GM23338 (cell line): ENCODE data around the gene KLHDC8A. TPM values are rescaled to one million over a fixed set of nuclear protein-coding genes. Genes with fewer than 3 reads are reported as not detected.

Source experiments
- ATAC-seq: fragments of 200-7000 bp; cut with Tn5 transposase; 3 replicates; pipeline ENCODE4 v1.9.1; 2020
- DNase-seq: peaks from one replicate; pipeline ENCODE4 v3.0.0-alpha.2; 2015; ENCODE audit warnings: low spot score
- H2AFZ ChIP-seq: fragments of 200-600 bp; sonication (generic); 2 replicates; pipeline ENCODE4 v1.8.0; 2016; ENCODE audit warnings: antibody characterized with exemption, mild to moderate bottlenecking, moderate library complexity
- H3F3A ChIP-seq: fragments of 200-600 bp; sonication (generic); replicated peaks from 2 replicates; pipeline ENCODE4 v1.8.0; 2017; ENCODE audit warnings: antibody characterized with exemption, mixed run types, low read depth
- H3K27ac ChIP-seq: fragments of 200-600 bp; sonication (generic); 2 replicates; pipeline ENCODE4 v1.6.1; 2016; ENCODE audit warnings: low read depth
- H3K27me3 ChIP-seq: fragments of 200-600 bp; sonication (generic); 2 replicates; pipeline ENCODE4 v1.8.0; 2016; ENCODE audit warnings: mild to moderate bottlenecking, mixed run types, moderate library complexity; ENCODE audit not compliant: insufficient read depth
- H3K36me3 ChIP-seq: fragments of 200-600 bp; sonication (generic); 2 replicates; pipeline ENCODE4 v1.8.0; 2016; ENCODE audit warnings: mild to moderate bottlenecking; ENCODE audit not compliant: insufficient read depth
- H3K4me1 ChIP-seq: fragments of 200-600 bp; sonication (generic); 2 replicates; pipeline ENCODE4 v1.8.0; 2016; ENCODE audit warnings: mild to moderate bottlenecking, moderate library complexity; ENCODE audit not compliant: insufficient read depth
- H3K4me2 ChIP-seq: fragments of 200-600 bp; sonication (generic); 2 replicates; pipeline ENCODE4 v1.7.1; 2017; ENCODE audit warnings: mixed run types
- H3K4me3 ChIP-seq: fragments of 200-600 bp; sonication (generic); 2 replicates; pipeline ENCODE4 v1.6.1; 2016; ENCODE audit warnings: mixed run types
- H3K79me2 ChIP-seq: fragments of 200-600 bp; sonication (generic); replicated peaks from 2 replicates; pipeline ENCODE4 v1.8.0; 2017; ENCODE audit warnings: mild to moderate bottlenecking; ENCODE audit not compliant: insufficient read depth
- H3K9me2 ChIP-seq: fragments of 200-600 bp; sonication (generic); 2 replicates; pipeline ENCODE4 v1.8.0; 2017; ENCODE audit not compliant: insufficient read depth
- H4K20me1 ChIP-seq: fragments of 200-600 bp; sonication (generic); replicated peaks from 2 replicates; pipeline ENCODE4 v1.8.0; 2017; ENCODE audit warnings: mild to moderate bottlenecking; ENCODE audit not compliant: insufficient read depth
- H3K27ac Mint-ChIP-seq: 2 replicates; pipeline ENCODE4 v1.8.0; 2020; ENCODE audit warnings: inconsistent platforms, mild to moderate bottlenecking, moderate library complexity, mixed read lengths
- H3K27me3 Mint-ChIP-seq: 3 replicates; pipeline ENCODE4 v1.8.0; 2022; ENCODE audit warnings: low read depth, mild to moderate bottlenecking, moderate library complexity, mixed read lengths, inconsistent platforms; ENCODE audit not compliant: insufficient read depth, poor library complexity
- H3K36me3 Mint-ChIP-seq: 3 replicates; pipeline ENCODE4 v1.8.0; 2021; ENCODE audit warnings: low read depth, mild to moderate bottlenecking, inconsistent platforms, moderate library complexity, mixed read lengths
- H3K4me1 Mint-ChIP-seq: 3 replicates; pipeline ENCODE4 v1.8.0; 2020; ENCODE audit warnings: mild to moderate bottlenecking, inconsistent platforms, mixed read lengths
- H3K4me3 Mint-ChIP-seq: 3 replicates; pipeline ENCODE4 v1.8.0; 2021; ENCODE audit warnings: moderate library complexity, mild to moderate bottlenecking, inconsistent platforms, mixed read lengths
- H3K9me3 Mint-ChIP-seq: 3 replicates; pipeline ENCODE4 v1.8.0; 2020; ENCODE audit warnings: moderate library complexity, mild to moderate bottlenecking, inconsistent platforms, mixed read lengths
- EZH2phosphoT487 ChIP-seq: fragments of 200-600 bp; sonication (generic); IDR thresholded peaks from one replicate; pipeline ENCODE4 v1.8.1; 2018; ENCODE audit warnings: antibody characterized with exemption; ENCODE audit not compliant: unreplicated experiment
- JUNB ChIP-seq: IDR thresholded peaks from one replicate; pipeline ENCODE4 v1.6.1; 2016; ENCODE audit warnings: antibody characterized with exemption; ENCODE audit not compliant: unreplicated experiment
- NANOG ChIP-seq: IDR thresholded peaks from 2 replicates; pipeline ENCODE4 v1.6.1; 2016; ENCODE audit warnings: antibody characterized with exemption, borderline replicate concordance
- POLR2AphosphoS5 ChIP-seq: IDR thresholded peaks from 2 replicates; pipeline ENCODE4 v1.6.1; 2016; ENCODE audit warnings: antibody characterized with exemption, low read depth
- STAT1 ChIP-seq: IDR thresholded peaks from one replicate; pipeline ENCODE4 v1.6.1; 2016; ENCODE audit warnings: antibody characterized with exemption; ENCODE audit not compliant: unreplicated experiment
- polyA plus RNA-seq: library from polyadenylated mRNA; unstranded; fragments of >200 nt; fragmentation: Nextera tagmentation; extraction: Ambion mirVana; gene quantifications from 2 replicates; pipeline ENCODE4 v1.2.1, GENCODE V29; 2016
- total RNA-seq: library from RNA; depleted of rRNA; stranded (reverse); fragments of >200 nt; shearing (Covaris generic); gene quantifications from 2 replicates; pipeline ENCODE4 v1.2.3, GENCODE V29; 2014
- TF ChIP-seq, protein P1 (sequence below): IDR thresholded peaks from one replicate; pipeline ENCODE4 v1.6.1; 2018; ENCODE audit warnings: antibody characterized with exemption; ENCODE audit not compliant: unreplicated experiment
- TF ChIP-seq, protein P2 (sequence below): IDR thresholded peaks from 2 replicates; pipeline ENCODE4 v1.6.1; 2016; ENCODE audit warnings: antibody characterized with exemption
- TF ChIP-seq, protein P3 (sequence below), 2 experiments: fragments of 200-600 bp in 1 of 2; sonication (generic) in 1 of 2; conservative IDR thresholded peaks; 2 replicates each; pipeline versions ENCODE4 v1.5.1 to v1.6.1; 2016 to 2017; ENCODE audit warnings: antibody characterized with exemption in 2 of 2, low read depth in 2 of 2, mild to moderate bottlenecking in 2 of 2, moderate library complexity in 1 of 2
- TF ChIP-seq, protein P4 (sequence below): fragments of 250-450 bp; sonication (Bioruptor Pico); IDR thresholded peaks from 2 replicates; pipeline ENCODE4 v1.5.0; 2020; ENCODE audit warnings: mild to moderate bottlenecking, moderate library complexity

KLHDC8A gene
- total and polyA plus RNA-seq, 2 experiments from 2014 or later: 1.7 to 2.8 TPM

DNA sequence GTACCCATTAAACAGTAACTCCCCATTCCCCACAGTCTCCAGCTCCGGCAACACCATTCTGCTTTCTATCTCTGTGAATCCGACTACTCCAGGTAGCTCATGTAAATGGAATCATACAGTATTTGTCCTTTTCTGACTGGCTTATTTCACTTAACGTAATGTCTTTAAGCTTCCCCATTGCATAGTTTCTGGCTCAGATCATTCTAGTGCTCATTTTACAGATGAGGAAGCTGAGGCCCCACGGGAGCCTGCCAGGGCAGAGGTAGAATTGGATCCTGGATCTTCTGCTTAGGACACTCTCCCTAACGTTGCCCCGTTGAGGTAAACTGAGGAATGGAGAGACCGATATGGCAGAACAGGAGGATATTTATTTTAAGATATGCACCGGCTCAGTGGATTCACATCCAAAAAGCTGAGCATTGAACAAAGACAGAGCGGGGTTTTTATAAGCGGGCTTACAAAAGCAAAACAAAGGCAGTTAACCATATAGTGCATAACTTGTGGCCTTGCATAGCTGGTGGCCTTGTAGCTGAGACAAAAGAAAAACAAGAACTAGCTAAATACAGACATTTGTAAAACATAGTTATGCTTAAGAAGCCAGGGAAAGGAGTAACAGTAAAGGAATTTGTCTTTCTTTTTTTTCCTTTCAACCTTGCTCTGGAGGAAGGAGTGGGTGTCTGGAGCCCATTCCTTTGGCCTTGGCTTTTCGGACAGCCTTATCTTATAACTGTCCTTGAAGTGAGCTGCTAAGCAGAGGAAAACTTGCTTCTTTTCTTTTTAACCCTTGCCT lies 15.3 kb upstream of the KLHDC8A start (continued):
- no peak for TF ChIP-seq POLR2AphosphoS5
- no peak for TF ChIP-seq NANOG
- TF ChIP-seq, protein P1, sequence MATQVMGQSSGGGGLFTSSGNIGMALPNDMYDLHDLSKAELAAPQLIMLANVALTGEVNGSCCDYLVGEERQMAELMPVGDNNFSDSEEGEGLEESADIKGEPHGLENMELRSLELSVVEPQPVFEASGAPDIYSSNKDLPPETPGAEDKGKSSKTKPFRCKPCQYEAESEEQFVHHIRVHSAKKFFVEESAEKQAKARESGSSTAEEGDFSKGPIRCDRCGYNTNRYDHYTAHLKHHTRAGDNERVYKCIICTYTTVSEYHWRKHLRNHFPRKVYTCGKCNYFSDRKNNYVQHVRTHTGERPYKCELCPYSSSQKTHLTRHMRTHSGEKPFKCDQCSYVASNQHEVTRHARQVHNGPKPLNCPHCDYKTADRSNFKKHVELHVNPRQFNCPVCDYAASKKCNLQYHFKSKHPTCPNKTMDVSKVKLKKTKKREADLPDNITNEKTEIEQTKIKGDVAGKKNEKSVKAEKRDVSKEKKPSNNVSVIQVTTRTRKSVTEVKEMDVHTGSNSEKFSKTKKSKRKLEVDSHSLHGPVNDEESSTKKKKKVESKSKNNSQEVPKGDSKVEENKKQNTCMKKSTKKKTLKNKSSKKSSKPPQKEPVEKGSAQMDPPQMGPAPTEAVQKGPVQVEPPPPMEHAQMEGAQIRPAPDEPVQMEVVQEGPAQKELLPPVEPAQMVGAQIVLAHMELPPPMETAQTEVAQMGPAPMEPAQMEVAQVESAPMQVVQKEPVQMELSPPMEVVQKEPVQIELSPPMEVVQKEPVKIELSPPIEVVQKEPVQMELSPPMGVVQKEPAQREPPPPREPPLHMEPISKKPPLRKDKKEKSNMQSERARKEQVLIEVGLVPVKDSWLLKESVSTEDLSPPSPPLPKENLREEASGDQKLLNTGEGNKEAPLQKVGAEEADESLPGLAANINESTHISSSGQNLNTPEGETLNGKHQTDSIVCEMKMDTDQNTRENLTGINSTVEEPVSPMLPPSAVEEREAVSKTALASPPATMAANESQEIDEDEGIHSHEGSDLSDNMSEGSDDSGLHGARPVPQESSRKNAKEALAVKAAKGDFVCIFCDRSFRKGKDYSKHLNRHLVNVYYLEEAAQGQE: no peak
- TF ChIP-seq, protein P2, sequence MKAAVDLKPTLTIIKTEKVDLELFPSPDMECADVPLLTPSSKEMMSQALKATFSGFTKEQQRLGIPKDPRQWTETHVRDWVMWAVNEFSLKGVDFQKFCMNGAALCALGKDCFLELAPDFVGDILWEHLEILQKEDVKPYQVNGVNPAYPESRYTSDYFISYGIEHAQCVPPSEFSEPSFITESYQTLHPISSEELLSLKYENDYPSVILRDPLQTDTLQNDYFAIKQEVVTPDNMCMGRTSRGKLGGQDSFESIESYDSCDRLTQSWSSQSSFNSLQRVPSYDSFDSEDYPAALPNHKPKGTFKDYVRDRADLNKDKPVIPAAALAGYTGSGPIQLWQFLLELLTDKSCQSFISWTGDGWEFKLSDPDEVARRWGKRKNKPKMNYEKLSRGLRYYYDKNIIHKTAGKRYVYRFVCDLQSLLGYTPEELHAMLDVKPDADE: no peak
- no peak for TF ChIP-seq EZH2phosphoT487
- TF ChIP-seq JUNB: no peak

DNA sequence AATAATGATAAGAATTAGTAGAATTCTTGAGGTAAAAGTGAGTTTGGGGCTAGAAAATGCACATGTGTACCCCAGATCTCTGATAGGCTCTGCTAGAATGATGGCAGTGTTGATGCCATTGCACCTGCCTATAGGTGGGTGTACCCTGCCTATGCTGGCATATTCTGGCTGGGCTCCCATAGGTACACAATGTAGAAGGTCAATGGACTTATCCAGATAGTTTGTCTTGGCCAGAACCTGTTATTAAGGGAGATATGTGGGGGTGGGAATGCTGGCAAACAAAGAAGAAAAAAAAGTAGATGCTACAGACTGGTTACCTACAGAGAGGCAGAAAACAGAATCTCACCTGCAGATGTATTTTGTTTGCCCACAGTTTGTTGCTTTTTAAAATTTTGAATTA lies 14.1 kb upstream of the KLHDC8A start:
- Histone ChIP-seq H3K9me2 (no peaks in the 10 kb centered on the region), H3K4me1 (peaks cover 52% of the 10 kb centered on the region), H3K27me3 (no peaks in the 10 kb centered on the region), H3K36me3 (no peaks in the 10 kb centered on the region), H3F3A (peaks cover 3% of the 10 kb centered on the region; the same call in 1 of the 2 replicates), H3K27ac (no peak overlapping the region), H3K79me2 (no peaks in the 10 kb centered on the region), H3K4me2 (no peak overlapping the region), H2AFZ (no peak overlapping the region), H3K4me3 (no peak overlapping the region), H4K20me1 (no peaks in the 10 kb centered on the region)
- no peak for ATAC-seq
- Mint-ChIP-seq H3K27ac (no peak overlapping the region), H3K27me3 (peaks cover 4% of the 10 kb centered on the region), H3K4me3 (no peak overlapping the region), H3K9me3 (no peaks in the 10 kb centered on the region), H3K4me1 (peaks cover 37% of the 10 kb centered on the region), H3K36me3 (no peaks in the 10 kb centered on the region)
- no peak for DNase-seq
- TF ChIP-seq NANOG (no peak), STAT1 (no peak), JUNB (no peak), POLR2AphosphoS5 (no peak), EZH2phosphoT487 (no peak)
- TF ChIP-seq, protein P2: no peak
- TF ChIP-seq, protein P3, sequence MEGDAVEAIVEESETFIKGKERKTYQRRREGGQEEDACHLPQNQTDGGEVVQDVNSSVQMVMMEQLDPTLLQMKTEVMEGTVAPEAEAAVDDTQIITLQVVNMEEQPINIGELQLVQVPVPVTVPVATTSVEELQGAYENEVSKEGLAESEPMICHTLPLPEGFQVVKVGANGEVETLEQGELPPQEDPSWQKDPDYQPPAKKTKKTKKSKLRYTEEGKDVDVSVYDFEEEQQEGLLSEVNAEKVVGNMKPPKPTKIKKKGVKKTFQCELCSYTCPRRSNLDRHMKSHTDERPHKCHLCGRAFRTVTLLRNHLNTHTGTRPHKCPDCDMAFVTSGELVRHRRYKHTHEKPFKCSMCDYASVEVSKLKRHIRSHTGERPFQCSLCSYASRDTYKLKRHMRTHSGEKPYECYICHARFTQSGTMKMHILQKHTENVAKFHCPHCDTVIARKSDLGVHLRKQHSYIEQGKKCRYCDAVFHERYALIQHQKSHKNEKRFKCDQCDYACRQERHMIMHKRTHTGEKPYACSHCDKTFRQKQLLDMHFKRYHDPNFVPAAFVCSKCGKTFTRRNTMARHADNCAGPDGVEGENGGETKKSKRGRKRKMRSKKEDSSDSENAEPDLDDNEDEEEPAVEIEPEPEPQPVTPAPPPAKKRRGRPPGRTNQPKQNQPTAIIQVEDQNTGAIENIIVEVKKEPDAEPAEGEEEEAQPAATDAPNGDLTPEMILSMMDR (conservative IDR thresholded peaks at IDR 0.05; ENCODE audit: low read depth in 2 of 2): no peak
- TF ChIP-seq, protein P4, sequence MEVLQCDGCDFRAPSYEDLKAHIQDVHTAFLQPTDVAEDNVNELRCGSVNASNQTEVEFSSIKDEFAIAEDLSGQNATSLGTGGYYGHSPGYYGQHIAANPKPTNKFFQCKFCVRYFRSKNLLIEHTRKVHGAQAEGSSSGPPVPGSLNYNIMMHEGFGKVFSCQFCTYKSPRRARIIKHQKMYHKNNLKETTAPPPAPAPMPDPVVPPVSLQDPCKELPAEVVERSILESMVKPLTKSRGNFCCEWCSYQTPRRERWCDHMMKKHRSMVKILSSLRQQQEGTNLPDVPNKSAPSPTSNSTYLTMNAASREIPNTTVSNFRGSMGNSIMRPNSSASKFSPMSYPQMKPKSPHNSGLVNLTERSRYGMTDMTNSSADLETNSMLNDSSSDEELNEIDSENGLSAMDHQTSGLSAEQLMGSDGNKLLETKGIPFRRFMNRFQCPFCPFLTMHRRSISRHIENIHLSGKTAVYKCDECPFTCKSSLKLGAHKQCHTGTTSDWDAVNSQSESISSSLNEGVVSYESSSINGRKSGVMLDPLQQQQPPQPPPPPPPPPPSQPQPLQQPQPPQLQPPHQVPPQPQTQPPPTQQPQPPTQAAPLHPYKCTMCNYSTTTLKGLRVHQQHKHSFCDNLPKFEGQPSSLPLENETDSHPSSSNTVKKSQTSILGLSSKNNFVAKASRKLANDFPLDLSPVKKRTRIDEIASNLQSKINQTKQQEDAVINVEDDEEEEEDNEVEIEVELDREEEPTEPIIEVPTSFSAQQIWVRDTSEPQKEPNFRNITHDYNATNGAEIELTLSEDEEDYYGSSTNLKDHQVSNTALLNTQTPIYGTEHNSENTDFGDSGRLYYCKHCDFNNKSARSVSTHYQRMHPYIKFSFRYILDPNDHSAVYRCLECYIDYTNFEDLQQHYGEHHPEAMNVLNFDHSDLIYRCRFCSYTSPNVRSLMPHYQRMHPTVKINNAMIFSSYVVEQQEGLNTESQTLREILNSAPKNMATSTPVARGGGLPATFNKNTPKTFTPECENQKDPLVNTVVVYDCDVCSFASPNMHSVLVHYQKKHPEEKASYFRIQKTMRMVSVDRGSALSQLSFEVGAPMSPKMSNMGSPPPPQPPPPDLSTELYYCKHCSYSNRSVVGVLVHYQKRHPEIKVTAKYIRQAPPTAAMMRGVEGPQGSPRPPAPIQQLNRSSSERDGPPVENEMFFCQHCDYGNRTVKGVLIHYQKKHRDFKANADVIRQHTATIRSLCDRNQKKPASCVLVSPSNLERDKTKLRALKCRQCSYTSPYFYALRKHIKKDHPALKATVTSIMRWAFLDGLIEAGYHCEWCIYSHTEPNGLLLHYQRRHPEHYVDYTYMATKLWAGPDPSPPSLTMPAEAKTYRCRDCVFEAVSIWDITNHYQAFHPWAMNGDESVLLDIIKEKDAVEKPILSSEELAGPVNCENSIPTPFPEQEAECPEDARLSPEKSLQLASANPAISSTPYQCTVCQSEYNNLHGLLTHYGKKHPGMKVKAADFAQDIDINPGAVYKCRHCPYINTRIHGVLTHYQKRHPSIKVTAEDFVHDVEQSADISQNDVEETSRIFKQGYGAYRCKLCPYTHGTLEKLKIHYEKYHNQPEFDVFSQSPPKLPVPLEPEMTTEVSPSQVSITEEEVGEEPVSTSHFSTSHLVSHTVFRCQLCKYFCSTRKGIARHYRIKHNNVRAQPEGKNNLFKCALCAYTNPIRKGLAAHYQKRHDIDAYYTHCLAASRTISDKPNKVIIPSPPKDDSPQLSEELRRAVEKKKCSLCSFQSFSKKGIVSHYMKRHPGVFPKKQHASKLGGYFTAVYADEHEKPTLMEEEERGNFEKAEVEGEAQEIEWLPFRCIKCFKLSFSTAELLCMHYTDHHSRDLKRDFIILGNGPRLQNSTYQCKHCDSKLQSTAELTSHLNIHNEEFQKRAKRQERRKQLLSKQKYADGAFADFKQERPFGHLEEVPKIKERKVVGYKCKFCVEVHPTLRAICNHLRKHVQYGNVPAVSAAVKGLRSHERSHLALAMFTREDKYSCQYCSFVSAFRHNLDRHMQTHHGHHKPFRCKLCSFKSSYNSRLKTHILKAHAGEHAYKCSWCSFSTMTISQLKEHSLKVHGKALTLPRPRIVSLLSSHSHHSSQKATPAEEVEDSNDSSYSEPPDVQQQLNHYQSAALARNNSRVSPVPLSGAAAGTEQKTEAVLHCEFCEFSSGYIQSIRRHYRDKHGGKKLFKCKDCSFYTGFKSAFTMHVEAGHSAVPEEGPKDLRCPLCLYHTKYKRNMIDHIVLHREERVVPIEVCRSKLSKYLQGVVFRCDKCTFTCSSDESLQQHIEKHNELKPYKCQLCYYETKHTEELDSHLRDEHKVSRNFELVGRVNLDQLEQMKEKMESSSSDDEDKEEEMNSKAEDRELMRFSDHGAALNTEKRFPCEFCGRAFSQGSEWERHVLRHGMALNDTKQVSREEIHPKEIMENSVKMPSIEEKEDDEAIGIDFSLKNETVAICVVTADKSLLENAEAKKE (CRISPR knock-in tag): no peak
